ENCODE measurements around the gene KCNC1.

The KCNC1 gene

DNA sequence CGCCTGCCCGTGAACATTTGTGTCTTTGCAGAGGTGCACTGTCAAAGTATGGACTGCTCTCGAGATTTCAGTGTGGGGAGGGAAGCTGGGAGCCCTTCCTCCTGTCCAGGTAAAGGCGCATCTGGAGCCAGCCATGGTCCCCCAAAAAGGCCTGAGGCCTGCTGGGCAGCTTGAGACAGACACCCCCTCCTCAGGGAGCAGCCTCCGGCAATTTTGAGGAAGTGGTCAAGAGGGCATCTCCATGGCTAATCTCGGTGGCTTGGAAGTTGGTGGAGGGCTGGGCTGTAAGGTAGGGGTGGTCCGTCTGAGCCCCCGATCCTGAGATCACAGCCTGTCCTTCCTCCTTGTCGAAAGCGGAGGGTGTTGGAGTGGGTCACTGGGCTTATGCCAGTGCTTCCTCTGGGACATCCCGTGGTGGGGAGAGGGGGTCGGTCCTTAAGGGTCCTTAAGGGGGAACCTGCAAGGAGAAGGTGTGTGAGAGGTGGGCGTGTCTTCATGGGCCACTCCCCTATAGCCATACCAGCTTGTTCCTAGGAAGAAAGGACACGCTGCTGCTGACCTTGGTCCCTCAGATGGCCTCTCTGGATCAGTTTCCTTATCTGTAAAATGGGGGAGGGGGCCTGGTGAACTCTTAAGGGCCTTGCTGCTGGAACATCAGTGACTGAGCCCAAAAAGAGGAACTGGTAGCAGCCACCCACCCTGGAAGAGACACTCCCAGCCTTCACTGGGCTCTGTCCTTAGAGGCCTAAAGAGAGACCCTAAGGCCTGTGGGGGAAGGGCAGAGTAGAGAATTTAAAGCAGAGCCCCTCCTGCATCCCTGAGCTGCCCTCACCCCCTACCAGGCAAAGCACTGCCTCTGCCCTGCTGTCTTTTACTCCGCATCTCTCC, 2.6 kb downstream of the KCNC1 start:
- DNase-seq (ENCODE audit: low spot score), result no peak

DNA sequence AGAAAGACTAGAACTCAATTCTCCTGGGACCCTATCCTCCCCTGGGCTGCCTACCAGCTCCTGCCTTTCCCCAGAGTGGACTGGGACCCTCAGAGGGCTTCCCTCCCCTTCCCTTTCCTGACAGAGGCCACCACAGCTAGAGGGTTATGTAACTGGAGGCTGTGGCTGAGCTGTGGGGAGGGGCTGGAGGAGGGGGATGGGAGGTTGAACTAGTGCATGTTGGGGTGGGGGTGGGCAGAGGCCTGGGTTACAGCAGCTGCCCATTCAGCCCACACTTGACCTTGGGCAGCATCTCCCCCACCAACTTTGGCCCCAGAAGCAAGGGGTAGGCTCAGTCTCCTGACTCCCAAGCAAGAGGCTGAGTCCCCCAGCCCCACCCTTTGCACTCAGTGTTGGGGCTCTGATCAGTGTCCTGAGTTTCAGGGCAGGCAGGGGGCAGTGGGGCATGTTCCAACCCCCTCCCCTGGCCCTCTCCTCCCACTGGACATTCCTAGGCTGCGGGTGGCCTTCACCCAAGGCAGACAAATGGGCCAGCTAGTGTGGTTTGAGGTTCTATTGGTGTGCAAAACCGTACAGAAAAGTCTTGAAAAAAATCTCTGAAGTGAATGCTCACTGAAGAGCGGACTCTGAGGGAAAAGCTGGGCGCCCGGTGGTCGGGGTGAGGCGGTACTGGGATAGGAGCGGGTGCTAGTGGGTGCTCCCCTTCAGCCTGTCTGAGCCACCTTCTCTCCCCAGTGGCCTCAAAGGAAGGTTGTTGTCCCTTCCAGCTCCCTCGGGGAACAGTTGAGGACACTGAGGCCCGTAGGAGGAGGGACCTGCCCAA, 3.8 kb downstream of the KCNC1 start:
- DNase-seq (ENCODE audit: low spot score), result no peak

DNA sequence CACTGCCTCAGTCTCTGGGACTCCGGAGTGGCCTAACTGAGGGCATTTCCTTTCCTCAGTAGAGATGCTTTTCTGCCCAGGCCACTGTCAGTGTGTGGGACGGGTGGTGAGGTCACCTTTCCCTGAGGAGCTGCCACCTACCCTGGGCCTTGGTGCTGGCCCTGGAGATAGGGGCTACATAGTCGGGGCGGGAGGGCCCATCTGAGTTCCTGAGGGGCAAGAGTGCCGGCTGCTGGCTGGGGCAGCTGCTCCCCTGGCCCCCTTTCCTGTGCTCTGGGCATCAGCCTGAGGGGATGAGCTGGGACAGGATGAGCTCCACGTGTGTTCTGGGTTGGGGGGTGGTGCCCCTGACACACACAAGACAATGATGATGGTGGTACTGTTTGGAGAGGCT, 5.4 kb downstream of the KCNC1 start:
- no peak for DNase-seq (ENCODE audit: low spot score)

DNA sequence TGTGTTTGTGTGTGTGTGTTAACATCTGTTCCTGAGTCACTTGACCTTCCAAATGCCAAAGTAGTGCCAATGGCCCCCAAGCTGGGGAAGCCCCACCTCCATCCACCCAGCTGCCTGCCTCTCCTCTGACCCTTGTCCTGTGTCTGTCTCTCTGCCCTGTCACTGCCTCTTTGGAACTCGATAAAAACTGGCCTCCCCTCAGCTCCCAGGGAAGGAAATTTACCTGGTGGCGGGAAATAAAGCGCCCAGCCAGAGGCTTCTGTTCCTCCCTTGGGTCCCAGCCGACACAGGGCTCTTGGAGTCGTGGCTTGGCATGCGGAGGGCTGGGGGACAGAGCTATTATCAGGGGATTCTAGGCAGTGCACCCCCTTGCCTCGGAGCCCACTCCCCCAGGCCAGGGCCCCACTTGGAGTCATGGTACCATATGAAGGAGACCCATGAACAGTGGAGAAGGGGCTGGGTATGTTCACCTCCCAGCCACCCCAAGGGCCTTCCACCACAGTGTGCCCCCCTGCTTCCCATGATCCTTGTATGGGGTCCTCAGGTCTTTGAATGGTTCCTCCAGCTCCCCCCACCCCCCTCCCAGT, 6.2 kb downstream of the KCNC1 start:
- DNase-seq (ENCODE audit: low spot score), result no peak

DNA sequence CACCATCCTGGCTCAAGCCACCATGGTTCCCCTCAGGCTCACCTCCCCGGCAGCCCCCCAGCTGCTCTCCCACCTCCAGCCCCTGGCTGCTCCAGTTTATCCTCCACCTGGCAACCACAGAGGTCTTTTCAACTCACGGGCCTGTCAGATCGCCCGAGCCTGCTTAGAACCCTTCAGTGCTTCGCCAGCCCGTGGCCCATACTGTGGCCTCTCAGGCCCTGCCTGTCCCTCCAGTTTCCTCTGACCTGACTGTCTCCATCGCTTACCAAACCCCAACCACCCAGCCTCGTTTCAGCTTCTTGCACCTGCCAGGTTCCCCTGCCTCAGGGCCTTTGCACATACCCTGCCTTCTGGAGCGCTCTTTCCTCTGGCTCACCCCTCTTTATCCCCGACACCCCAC, 6.9 kb downstream of the KCNC1 start:
- no peak for DNase-seq (ENCODE audit: low spot score)

DNA sequence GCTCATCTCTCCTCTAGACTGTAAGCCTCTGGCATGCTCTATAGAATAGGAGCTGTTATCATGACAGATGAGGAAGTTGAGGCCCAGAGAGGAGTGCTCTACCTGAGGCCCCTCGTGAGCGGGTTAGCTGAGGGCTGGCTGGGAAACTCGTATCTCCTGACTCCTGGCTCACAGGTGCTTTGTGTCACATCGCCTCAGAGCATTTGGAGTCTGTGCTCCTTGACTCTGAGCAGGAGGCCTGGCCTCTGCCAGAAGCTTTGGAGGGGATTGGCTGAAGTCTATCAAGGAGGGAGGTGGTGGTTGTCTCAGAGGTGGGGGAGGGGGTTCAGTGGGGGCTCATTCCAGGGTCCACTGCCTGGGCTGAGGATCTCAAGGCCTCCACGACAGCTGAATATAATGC, 7.4 kb downstream of the KCNC1 start:
- DNase-seq (ENCODE audit: low spot score), result no peak

DNA sequence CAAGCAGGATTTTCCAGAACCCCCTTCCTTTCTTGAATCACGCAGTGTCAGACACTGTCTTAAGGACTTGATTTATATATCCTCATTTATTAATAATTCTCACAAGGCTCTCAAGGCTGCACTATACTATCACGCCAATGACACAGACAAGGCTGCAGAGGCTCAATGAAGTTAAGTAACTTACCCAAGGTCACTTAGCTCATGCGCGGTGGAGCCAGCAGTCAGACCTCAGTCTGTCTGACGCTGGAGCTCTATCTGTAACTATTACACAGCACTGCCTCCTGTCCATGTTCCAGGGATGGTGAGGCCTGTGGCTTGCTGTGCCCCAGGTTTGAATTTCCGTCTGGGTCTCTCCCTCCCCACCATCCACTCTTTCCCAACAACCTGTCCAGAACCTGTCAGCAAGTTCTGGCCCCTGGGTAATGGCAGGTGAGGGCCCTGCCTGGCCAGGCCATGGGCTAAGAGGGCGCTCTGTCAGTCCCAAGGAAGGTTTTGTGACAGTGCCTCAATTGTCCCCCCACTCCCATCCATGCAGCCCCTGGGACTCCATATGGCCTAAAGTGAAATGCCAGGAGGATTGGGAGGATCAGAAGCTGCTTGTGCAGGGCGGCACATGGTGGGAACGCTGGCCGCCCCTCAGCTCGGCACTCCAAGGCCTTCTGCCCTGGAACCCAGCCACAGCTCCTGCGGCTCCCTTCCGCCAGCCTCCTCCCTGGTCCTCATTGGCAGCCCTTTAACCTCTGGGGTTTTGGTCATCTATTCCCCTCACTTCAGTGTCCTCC, 8.6 kb downstream of the KCNC1 start:
- no peak for DNase-seq (ENCODE audit: low spot score)

DNA sequence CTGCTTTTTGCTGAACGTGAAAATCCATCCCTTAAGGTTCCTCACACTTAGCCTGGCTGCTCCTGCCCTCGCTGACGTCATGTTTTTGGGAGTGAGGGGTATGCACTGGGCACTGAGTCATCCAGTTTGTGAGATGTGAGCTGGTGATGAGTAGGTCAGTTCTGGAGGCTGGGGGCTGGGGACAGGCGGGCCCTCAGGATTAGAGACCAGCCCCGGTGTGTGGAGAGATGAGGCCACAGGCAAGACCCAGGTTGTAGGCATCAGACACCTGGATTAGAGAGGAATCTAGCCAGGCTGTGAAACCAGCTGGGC, 9.2 kb downstream of the KCNC1 start:
- DNase-seq (ENCODE audit: low spot score), result no peak

DNA sequence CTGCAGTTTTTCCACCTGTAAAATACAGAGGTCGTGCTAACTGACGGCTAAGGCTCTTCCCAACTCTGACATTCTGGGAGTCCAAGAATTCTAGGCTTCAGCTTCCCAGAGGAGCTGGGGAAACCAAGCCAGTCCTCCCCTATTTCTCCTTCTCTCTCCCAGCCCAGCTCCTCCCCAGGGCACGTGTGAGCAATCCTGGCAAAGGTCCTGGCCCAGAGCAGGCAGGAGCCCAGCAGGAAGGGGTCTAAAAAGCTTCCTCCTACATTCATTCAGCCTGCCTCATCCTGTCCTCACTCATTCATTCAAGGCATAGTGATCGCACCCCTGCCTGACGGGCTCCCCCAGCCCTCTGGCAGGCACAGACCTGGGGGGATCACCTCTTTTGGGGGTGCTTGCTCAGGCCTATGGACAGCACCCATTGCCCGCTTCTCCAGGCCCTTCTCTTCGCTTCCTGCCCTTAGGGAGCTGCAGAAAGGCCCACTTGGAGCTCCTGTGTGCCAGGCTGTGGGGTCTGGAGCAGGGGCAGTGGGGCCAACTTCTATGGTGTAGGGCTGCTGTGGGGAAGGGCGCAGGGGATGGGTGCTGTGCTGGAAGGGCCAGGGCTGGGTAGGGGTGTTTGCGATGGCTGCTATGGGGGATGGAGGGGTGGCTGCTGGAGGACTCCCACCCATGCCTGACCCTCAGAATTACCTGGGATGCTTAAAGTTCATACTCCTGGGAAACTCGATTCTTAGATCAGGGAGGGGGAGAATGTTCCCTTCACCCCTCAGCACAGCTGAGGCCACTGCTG, 9.8 kb downstream of the KCNC1 start:
- no peak for DNase-seq (ENCODE audit: low spot score)

DNA sequence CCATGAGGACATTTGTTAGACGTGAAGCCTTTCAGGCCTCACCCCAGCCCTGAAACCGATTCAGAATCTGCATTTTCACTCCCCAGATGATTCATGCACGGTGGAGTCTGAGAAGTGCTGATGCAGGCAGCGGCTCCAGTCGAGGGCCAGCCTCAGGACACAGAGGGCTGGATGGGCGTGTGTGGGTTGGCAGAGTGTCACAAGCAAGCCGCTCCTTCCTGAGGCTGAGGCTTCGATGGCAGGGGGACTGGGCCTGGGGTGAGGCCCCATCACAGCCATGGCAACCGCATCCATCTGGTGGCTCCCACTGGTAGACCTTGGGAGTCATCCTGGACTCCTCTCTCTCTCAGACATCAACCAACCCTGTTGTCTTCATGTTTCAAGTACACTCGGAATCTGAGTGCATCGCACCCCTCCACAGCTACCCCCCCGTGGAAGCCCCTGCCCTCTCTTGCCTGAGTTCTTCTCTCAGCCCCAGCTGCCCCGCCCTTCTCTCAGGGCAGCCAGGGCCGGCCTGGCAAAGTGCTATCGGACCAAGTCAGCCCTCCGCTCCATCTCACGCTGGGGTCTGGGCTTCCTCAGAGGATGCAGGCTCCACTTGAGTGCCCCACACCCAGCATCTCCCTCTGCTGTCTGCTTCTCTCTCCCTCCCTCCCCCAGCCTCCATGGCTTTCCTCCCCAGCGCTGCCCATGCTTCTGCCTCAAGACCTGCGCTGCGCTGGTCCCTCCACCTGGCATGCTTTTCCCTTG, 10.6 kb downstream of the KCNC1 start:
- no peak for DNase-seq (ENCODE audit: low spot score)

DNA sequence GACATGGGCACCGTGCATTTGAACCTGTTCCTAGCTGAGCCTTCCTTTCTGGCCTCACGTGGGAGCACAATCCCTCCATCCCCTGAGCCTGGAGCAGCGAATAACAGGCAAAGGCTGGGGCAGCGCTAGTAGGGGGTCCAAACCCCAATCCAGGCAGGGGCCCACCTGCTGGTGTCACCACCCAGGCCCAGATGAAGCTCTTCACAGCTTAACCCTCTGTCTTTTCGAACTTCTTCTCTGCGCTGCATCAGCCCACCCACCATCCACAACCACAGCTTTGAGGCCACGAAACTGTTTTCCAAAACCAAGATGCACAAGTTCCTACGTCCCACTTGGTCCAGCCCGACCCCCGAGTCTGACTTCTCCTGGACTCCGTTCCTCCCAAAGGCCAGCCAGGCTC, 11.5 kb downstream of the KCNC1 start:
- DNase-seq (ENCODE audit: low spot score), result no peak

DNA sequence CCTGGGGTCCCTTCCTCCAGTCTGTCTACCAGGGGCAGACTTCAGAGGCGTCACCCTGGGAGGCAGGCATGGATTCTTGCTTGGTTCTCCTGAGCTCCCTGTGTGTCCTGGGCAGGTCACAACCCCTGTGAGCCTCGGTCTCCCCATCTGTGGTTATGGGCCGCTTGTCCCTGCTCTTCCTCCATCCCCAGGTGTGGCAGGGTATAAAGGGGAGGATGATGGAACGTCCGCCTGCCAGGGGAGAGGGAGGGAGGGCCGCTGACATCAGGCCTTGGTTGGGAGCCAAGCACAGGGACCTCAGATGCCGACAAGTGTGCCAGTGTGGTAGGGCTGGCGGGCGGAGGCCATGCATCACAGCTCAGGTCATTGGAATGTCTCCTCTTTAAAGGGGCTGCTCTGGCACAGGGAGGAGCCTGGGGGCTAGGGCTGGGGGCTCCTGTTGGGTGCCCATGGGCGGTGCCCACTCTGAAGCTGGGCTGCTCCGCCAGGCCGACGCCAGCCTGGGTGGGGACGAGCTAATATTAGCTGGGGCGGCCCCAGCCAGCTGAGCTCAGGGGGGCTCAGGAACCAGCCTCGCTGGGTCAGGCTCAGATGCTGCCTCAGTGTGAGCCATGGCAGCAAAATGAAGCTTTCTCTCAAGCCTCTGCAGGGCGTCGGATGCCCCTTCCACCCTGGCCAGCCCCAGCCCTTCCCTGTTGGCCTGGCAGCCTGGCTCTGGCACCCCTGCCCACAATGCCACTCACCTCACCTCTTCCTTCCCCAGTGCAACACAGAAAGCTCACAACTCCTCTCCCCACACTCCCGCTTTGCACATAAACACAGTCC, 12.8 kb downstream of the KCNC1 start:
- DNase-seq (ENCODE audit: low spot score), result no peak

DNA sequence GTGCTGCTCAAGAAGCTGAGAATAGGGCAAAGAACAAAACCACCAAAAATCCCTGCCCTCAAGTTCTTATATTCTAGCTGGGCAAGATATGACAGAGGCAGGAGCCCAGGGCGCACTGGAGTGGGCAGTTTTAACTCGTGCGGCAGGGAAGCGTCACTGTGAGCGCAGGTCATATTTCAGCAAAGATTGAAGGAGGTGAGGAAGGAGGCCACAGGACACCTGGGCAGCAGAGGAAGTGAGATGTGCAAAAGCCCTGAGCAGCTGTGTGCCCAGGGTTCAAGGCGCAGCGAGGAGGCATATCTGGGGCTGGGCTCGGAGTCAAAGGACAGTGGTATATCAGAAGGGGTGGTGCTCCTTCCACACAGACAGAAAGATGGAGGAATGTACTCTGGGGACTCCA, 13.5 kb downstream of the KCNC1 start:
- no peak for DNase-seq (ENCODE audit: low spot score)

DNA sequence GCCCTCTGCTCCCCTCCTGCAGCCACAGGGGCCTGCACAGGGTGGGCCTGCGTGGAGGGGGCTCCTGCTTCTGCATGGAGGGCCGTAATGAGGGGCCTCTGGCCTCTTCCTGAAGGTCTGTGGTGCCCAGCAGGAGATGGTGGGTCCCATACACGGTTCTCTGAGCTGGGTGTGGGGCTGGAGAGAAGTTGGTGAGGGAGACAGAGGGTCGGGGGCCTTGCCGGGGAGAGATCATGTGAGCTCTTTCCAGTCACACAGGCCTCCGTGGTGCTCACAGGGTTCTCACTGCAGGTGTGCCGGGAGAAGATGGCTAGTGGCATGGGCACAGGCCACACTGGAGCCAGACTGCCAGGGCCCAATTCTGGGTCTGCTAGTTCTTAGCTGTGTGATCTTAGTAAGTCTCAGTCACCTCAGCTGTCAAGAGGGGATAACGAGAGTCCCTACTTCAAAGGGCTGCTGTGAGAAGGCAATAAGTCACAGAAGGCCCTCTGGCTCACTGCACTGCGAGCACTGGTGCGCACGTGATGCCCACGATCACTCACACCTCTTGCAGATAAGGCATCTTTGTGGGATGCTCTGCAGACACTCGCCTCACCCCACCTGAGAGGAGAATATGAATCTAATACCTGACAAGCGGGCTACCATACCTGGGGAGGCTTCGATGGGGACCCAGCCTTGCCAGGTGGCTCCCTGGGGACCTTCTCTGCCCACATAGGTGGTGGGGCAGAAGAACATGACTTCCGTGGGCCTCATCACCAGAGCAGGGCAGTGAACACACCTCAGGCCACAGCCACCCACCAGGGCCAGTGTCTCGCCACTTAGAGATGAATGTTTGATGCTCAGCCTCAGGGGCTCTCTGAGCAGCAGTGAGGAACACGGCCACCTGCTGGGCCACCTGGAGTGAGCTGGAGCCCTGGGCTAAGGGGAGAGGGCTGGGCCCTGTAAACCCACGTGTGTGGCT, 14.5 kb downstream of the KCNC1 start:
- DNase-seq (ENCODE audit: low spot score), result no peak

DNA sequence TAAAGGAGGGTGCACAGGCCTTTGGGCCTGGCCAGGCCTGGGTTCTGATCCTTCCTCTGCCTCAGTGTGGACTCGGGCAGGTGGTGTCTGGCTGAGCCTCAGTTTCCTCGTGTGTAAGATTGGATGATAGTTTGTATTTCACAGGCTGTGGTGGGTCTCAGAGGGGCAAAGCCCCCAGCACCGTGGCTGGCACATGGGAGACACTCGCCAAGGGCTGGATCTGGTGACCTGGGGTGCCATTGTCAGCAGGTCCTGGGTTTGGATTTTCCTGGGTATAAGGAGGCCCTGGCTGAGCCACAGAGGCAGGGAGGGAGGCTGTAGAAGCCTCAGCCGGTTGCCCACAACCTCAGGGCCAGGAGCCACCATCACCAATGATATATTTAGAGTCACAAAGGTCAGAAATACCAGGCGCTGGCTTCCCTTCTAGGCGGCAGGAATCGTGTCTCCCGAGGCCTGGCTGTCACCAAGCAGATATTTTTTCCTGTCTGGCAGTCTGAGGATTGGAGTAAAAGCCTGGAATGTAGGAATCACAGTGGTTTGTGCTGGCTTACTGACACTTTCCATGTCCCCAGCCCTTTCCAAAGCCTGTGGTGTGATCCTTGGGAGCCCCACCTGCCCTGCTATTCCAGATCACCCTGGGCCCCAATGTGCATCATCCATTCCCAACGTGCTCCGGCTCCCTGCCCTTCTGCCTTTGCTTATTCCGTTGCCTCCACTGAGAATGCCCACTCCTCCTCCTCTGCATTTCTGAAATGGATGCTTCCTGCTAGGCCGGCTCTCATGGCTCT, 15.6 kb downstream of the KCNC1 start:
- no peak for DNase-seq (ENCODE audit: low spot score)

DNA sequence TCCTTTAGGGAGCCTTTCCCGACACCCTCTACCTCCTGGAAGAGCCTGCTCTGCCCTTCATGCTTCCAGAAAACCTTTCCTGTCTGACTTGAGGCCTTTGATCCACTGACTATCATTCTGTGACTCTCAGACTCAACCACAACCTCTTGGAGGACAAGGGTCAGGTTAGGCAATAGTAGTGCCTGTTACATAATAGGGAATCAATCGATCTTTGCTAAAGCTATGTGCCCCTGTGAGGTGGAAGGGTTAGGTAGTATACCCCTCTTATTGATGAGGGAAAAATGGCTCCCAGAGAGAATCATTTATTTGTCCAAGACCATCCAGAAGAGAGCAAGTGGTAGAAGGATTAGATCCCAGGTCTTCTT, 16.2 kb downstream of the KCNC1 start:
- DNase-seq (ENCODE audit: low spot score), result no peak

DNA sequence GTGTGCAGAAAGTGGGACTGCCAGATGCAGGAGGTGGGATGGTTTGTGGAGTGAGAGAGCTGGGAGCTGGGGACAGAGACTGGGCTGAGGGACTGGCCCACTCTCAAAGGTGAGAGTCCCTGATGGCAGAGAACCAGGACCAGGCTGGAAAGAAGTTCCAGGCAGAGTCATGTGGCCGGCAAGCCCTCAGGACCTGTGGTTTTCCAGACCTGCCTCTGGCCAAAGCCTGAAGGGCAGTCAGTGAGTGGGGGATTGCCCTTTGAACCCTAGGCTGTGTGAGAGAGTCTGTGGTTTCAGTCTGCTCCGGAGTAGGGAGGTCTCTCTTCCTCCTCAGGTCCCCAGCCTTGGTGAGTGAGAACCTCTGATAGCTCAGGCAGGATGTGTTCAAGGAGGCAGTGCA, 17.0 kb downstream of the KCNC1 start:
- no peak for DNase-seq (ENCODE audit: low spot score)

DNA sequence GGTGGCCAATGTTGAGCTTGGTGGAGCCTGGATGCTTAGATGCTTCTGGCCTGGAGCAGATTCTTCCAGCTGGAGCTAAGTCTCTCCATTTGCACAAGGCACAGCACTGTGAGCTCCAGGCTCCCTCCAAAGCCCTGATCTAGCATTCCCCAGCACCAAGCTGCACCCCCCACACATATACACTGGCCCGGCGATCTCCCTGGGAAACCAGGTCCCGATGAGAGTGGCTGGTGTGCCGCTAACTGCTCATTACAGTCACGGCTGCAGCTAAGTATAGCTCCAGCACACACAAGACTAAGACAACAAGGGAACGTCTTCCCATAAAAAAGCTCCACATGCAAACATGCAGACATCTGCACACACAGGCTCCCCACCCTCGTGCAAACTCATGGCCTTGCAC, 17.6 kb downstream of the KCNC1 start:
- no peak for DNase-seq (ENCODE audit: low spot score)

All from AG20443 (cell line).